GM15510 (cell line): ENCODE results near the gene ADAMTS7.

Source experiments
- POLR2A ChIP-seq: IDR thresholded peaks from 3 replicates; pipeline ENCODE4 v1.6.1; 2011; ENCODE audit warnings: borderline replicate concordance; ENCODE audit not compliant: insufficient read length; ENCODE audit errors: extremely low read depth

ADAMTS7 gene

GRCh38 chr15:78811124-78811824 lies at the start of gene ADAMTS7:
Gene ADAMTS7, minus strand, starts transcription at chr15:78811464. Its CDS starts 244 bp downstream, at chr15:78811220.
- TF ChIP-seq POLR2A: no peak

GRCh38 chr15:78859971-78860719 lies 48.9 kb upstream of the ADAMTS7 start:
- TF ChIP-seq POLR2A: no peak

GRCh38 chr15:78855746-78856145 lies 44.5 kb upstream of the ADAMTS7 start:
- TF ChIP-seq POLR2A: no peak

GRCh38 chr15:78854833-78855372 lies 43.6 kb upstream of the ADAMTS7 start:
- TF ChIP-seq POLR2A: no peak

- TF ChIP-seq POLR2A: no peak
Measured at GRCh38 chr15:78853500-78853899, 42.2 kb upstream of the ADAMTS7 start.

- no peak for TF ChIP-seq POLR2A
Measured at GRCh38 chr15:78850941-78851755, 39.9 kb upstream of the ADAMTS7 start.

GRCh38 chr15:78850352-78850751 lies 39.1 kb upstream of the ADAMTS7 start:
- no peak for TF ChIP-seq POLR2A

GRCh38 chr15:78842519-78842918 lies 31.3 kb upstream of the ADAMTS7 start:
- TF ChIP-seq POLR2A: no peak

GRCh38 chr15:78841891-78842290 lies 30.6 kb upstream of the ADAMTS7 start:
- no peak for TF ChIP-seq POLR2A

GRCh38 chr15:78841376-78841706 lies 30.1 kb upstream of the ADAMTS7 start:
- TF ChIP-seq POLR2A: no peak

- no peak for TF ChIP-seq POLR2A
Measured at GRCh38 chr15:78840661-78841375, 29.6 kb upstream of the ADAMTS7 start.

GRCh38 chr15:78838489-78838888 lies 27.2 kb upstream of the ADAMTS7 start:
- TF ChIP-seq POLR2A: no peak

GRCh38 chr15:78837543-78837942 lies 26.3 kb upstream of the ADAMTS7 start:
- no peak for TF ChIP-seq POLR2A

- TF ChIP-seq POLR2A: no peak
Measured at GRCh38 chr15:78837131-78837530, 25.9 kb upstream of the ADAMTS7 start.
